KMS-11 (cell line): ENCODE data around the gene TEP1.

Experiments
- H2AFZ ChIP-seq: fragments of 200-600 bp; sonication (generic); 2 replicates; pipeline ENCODE4 v1.6.1; 2016; ENCODE audit warnings: antibody characterized with exemption, mixed run types, low read depth
- H3K27ac ChIP-seq: fragments of 200-600 bp; sonication (generic); 2 replicates; pipeline ENCODE4 v1.6.1; 2016; ENCODE audit warnings: mild to moderate bottlenecking, mixed run types
- H3K27me3 ChIP-seq: fragments of 200-600 bp; sonication (generic); 2 replicates; pipeline ENCODE4 v1.6.1; 2017; ENCODE audit warnings: mild to moderate bottlenecking, low read depth, mixed run types, moderate library complexity; ENCODE audit not compliant: insufficient read depth
- H3K36me3 ChIP-seq: fragments of 200-600 bp; sonication (generic); 2 replicates; pipeline ENCODE4 v1.6.1; 2017; ENCODE audit warnings: mild to moderate bottlenecking, mixed run types; ENCODE audit not compliant: insufficient read depth
- H3K4me1 ChIP-seq: fragments of 200-600 bp; sonication (generic); 2 replicates; pipeline ENCODE4 v1.6.1; 2016; ENCODE audit warnings: mild to moderate bottlenecking, low read depth, mixed run types; ENCODE audit not compliant: poor library complexity, severe bottlenecking
- H3K4me2 ChIP-seq: fragments of 200-600 bp; sonication (generic); 2 replicates; pipeline ENCODE4 v1.7.0; 2016; ENCODE audit warnings: mild to moderate bottlenecking, mixed run types
- H3K4me3 ChIP-seq: fragments of 200-600 bp; sonication (generic); IDR thresholded peaks from 2 replicates; pipeline ENCODE4 v1.6.1; 2017; ENCODE audit warnings: low read depth, low read length, mixed read lengths; ENCODE audit not compliant: insufficient read depth
- H3K79me2 ChIP-seq: fragments of 200-600 bp; sonication (generic); 2 replicates; pipeline ENCODE4 v1.6.1; 2016; ENCODE audit warnings: low read depth, mixed run types; ENCODE audit not compliant: insufficient read depth
- H3K9ac ChIP-seq: fragments of 200-600 bp; sonication (generic); 2 replicates; pipeline ENCODE4 v1.6.1; 2016; ENCODE audit warnings: mild to moderate bottlenecking, mixed run types
- H4K20me1 ChIP-seq: fragments of 200-600 bp; sonication (generic); 2 replicates; pipeline ENCODE4 v1.6.1; 2016; ENCODE audit warnings: mild to moderate bottlenecking, mixed run types; ENCODE audit not compliant: insufficient read depth
- TF ChIP-seq, protein P1 (sequence below): fragments of 200-600 bp; sonication (generic); conservative IDR thresholded peaks from 2 replicates; pipeline ENCODE4 v1.6.1; 2017; ENCODE audit warnings: low read depth, mild to moderate bottlenecking, antibody characterized with exemption, low read length, moderate library complexity, mixed read lengths

Gene TEP1

DNA sequence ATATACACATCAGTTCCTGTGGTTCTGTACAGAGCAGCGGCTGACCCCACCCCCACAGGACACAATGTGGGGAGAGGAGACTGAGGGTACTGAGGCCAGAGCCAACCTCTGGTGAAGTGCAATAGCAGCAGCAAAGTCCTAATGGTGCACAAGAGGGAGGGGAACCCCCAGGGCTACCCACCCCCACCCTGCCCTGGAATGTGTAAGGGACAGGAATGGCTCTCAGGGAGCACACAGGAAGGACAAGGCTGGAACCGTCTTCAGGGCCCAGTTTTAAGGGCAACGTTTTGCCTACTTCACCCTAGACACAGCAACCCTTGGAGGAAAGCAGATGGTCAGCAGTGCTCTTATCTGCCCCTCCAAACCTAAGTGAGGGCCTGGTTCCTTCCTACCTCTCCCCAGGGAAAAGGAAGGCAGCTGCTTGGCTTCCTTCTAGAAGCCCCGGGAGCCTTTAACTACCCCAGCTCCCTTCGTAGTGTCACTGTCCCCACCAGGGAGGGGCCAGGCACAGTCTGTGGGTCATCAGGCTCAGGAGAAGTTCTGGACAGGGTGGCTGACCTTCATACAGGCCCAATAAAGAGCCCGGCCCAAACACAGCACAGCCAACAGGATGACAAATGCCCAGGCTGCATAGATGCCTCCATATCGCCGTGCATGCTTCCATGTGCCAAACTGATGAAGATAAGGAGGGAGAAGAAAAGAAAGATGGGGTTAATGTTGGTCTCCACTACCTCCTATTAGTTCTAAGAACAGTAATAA is 44.9 kb upstream of the TEP1 start:
- Histone ChIP-seq H3K9ac (no peak overlapping the region), H3K4me2 (no peak overlapping the region), H3K4me3 (no peak overlapping the region), H3K4me1 (peaks cover 20% of the 10 kb centered on the region), H2AFZ (no peak overlapping the region), H3K36me3 (no peaks in the 10 kb centered on the region), H3K27ac (no peak overlapping the region), H4K20me1 (no peaks in the 10 kb centered on the region), H3K27me3 (no peaks in the 10 kb centered on the region), H3K79me2 (peaks cover 38% of the 10 kb centered on the region)
- TF ChIP-seq, protein P1, sequence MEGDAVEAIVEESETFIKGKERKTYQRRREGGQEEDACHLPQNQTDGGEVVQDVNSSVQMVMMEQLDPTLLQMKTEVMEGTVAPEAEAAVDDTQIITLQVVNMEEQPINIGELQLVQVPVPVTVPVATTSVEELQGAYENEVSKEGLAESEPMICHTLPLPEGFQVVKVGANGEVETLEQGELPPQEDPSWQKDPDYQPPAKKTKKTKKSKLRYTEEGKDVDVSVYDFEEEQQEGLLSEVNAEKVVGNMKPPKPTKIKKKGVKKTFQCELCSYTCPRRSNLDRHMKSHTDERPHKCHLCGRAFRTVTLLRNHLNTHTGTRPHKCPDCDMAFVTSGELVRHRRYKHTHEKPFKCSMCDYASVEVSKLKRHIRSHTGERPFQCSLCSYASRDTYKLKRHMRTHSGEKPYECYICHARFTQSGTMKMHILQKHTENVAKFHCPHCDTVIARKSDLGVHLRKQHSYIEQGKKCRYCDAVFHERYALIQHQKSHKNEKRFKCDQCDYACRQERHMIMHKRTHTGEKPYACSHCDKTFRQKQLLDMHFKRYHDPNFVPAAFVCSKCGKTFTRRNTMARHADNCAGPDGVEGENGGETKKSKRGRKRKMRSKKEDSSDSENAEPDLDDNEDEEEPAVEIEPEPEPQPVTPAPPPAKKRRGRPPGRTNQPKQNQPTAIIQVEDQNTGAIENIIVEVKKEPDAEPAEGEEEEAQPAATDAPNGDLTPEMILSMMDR: no peak

DNA sequence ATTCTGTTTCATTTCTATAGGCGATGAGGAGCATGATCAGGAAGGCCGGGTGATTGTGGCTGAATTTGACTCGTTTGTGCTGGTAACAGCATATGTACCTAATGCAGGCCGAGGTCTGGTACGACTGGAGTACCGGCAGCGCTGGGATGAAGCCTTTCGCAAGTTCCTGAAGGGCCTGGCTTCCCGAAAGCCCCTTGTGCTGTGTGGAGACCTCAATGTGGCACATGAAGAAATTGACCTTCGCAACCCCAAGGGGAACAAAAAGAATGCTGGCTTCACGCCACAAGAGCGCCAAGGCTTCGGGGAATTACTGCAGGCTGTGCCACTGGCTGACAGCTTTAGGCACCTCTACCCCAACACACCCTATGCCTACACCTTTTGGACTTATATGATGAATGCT is 43.7 kb upstream of the TEP1 start:
- Histone ChIP-seq H4K20me1 (no peaks in the 10 kb centered on the region), H3K4me2 (peak overlapping the region; percentile 79; the same call in 1 of the 2 replicates), H3K4me3 (no peak overlapping the region), H3K36me3 (no peaks in the 10 kb centered on the region), H3K9ac (no peak overlapping the region), H2AFZ (no peak overlapping the region), H3K4me1 (peaks cover 23% of the 10 kb centered on the region), H3K27me3 (no peaks in the 10 kb centered on the region), H3K27ac (no peak overlapping the region), H3K79me2 (peaks cover 43% of the 10 kb centered on the region)
- TF ChIP-seq, protein P1: no peak

DNA sequence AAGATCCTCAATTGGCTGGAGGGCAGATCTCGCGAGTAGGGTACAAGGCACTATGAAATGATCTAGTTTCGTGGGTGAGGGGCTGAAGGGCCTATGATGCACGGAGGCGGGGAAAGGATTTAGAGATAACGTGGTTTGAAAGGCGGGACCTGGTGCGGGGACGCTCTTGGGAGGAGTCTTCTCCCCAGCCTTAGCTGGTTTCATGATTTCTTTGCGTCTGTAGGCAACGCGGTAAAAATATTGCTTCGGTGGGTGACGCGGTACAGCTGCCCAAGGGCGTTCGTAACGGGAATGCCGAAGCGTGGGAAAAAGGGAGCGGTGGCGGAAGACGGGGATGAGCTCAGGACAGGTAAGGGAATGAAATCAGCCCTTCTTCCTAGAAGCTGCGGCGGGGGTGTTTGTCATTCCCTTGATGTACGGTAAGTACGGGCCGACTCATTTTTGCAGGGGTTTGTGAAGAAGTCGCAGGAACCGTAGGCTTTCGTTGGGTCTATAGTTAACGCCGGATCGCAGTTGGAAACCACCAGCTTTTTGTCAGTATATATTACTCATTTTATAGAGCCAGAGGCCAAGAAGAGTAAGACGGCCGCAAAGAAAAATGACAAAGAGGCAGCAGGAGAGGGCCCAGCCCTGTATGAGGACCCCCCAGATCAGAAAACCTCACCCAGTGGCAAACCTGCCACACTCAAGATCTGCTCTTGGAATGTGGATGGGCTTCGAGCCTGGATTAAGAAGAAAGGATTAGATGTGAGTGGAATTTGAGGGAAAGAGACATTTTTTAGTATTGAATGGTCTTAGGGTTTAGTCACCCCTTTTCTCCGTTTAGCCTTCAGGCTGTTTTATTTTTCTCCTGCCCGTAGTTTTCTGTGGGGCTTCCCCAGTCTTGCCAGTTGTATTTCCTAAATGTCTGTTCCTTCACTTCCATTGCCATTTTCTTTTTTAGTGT is 42.3 kb upstream of the TEP1 start:
- peaks cover 41% of the 10 kb centered on the region for H3K79me2 ChIP-seq

More for the DNA sequence above, 42.3 kb upstream of the TEP1 start:
- no peak overlapping the region for H3K4me3 ChIP-seq
- H3K27me3 ChIP-seq: no peaks in the 10 kb centered on the region
- no peaks in the 10 kb centered on the region for H4K20me1 ChIP-seq
- H3K9ac ChIP-seq: peak overlapping the region; percentile 85
- H3K4me2 ChIP-seq: peak overlapping the region; percentile 79
- peak overlapping the region; percentile 87 for H3K27ac ChIP-seq
- H2AFZ ChIP-seq: peak overlapping the region; percentile 75
- TF ChIP-seq, protein P1: no peak
- no peaks in the 10 kb centered on the region for H3K36me3 ChIP-seq
- peaks cover 23% of the 10 kb centered on the region for H3K4me1 ChIP-seq
